GM19452 (cell line): ENCODE measurements around the gene GOLT1A.

ENCODE experiments used
- ATAC-seq: cut with Tn5 transposase; IDR thresholded peaks from one replicate; pipeline ENCODE4 v1.9.1; 2021; ENCODE audit not compliant: unreplicated experiment

The GOLT1A gene

GRCh38 chr1:204221271-204221670 lies 7.5 kb upstream of the GOLT1A start:
- ATAC-seq: no peak

DNA sequence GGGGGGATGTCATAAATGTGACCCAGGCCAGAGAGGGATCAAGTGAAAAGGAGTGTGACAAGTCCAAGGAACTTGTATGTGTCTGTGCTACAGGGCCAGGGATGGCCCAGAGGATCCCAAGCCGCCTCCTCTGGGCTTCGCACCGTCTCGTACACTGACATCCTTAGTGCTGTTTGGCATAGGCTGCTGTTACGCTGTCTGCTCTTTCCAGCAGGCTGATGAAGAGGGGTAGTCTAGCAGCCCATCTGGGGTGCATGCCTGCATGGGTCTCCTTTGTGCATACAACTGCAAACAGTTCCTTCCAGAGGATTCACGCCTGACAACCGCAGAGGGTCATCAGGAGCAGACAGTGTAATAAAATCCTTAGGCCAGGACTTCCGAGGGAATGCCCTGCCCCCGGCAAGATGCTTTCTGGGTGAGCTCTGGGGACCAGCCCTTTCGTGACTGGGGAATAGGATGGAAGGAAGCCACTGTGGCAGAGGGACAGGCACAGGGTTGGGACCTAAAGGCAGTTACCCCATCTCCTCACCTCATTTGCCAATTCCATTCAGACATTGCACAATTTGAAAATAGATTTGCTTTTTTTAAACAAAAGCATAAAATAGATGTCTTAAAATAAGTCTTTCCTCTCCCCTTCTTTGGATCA lies 6.3 kb upstream of the GOLT1A start:
- no peak for ATAC-seq

DNA sequence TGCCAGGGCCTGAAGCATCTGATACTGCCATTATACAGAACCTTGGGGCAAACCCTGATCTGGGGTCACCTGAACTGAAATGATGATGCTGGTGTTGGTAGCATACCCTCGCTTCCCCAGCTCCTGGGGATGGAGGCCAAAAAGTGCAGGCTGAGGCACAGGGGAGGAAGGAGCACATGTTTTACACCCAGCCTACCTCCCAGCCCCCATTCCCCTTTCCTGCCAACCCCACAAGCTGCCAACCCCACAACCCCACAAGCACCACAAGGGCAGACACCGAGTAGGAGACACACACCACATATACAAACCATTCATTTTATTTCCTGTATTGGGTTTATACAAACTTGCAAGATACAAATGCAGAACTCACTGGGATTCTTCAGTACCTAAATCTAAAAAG lies 4.8 kb upstream of the GOLT1A start:
- ATAC-seq: no peak

- no peak for ATAC-seq
These were observed 3.8 kb upstream of the GOLT1A start for GRCh38 chr1:204217648-204218000.

GRCh38 chr1:204216880-204217647 lies 3.3 kb upstream of the GOLT1A start:
- ATAC-seq: no peak

GRCh38 chr1:204216236-204216635 lies 2.4 kb upstream of the GOLT1A start:
- ATAC-seq: no peak

- no peak for ATAC-seq
These were observed 1.1 kb downstream of the GOLT1A start for GRCh38 chr1:204212715-204213114.

DNA sequence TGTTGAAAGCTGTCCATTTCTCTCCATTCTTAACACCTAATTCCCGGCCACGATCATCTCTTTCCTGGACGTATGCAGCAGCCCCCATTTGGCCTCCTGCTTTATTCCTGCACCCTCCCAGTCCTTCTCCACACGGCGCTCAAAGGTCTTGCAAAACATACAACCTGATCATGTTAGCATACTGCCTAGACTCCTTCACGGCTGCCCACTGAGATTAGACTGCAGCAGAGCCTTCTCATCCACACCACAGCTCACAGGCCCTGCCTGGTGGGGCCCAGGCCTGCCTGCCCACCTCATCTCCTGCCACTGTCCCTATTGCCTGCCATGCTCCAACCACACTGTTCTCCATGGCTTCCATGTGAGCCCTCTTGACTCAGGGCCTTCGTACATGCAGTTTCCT lies 2.7 kb downstream of the GOLT1A start:
- ATAC-seq: no peak

GRCh38 chr1:204207136-204207616 lies 6.6 kb downstream of the GOLT1A start:
- no peak for ATAC-seq

DNA sequence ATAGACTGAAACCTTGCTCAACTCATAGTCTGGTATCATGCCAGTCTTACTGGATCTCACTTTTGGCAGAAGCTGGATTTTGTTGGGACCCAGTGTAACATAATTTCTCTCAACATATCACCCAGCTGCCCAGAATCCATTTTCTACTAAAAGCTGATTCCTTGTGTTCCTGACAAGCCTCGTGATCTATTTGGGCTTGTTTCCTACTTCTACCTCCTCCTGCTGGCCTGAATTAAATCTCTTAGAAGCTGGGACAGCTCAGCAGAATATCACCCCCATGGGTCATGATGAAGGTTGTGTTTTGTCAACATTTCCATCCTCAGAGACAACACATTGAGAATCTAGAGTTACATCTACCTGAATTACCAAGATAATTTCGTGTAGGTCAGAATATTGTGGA lies 7.7 kb downstream of the GOLT1A start:
- no peak for ATAC-seq

DNA sequence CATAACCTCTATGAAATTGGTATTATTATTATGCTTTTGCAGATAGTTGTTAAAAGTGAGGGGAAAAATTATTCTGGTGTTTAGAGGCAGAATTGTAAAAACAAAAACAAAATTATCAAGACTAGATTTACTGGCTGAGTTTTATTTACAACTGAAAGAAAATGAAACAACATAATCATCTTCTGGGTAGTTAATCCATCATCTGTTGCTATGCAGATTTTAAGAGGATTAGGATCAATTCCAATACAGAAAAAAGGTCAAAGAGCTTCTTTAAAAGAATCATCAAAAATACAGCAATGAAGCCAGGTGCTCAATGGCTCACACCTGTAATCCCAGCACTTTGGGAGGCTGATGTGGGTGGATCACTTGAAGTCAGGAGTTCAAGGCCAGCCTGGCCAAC lies 8.3 kb downstream of the GOLT1A start:
- no peak for ATAC-seq

DNA sequence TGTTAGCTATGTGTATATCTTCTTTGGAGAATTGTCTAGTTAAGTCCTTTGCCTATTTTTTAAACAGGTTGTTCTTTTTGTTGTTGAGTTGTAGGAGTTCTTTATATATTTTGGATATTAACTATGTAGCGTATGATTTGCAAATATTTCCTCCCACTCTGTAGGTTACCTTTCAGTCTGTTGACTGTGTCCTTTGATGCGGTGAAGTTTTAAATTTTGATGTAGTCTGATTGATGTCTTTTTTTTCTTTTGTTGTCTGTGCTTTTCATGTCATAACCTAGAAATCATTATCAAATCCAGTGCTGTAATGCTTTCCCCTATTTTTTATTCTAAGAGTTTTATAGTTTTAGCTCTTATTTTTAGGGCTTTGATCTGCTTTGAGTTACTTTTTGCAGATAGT lies 8.8 kb downstream of the GOLT1A start:
- no peak for ATAC-seq

DNA sequence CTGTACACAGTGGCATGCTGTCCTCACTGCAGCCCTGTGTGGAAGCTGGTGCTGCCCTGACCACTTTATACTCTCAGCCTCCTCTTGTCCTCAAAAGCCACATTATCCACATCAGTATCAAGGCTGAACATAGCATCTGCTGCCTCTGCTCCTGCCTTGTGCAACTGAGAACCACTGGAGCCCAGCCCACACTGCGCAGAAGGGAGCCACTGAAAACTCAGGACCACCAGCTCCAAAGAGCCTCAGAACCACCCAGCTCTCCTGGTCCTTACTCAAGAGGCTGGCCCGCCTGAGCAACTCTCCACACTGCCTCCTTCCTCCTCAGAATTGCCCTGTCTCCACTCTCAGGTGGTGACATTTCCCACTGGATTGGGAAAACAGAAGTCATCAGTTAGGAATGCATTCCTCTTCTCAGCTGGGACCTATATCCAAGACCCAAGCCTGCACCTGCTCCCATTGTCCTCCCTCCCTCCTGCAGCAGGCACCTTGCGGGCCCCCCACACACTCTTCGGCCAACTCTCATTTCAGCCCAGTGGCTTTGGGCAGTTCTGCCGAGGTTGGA lies 10.5 kb downstream of the GOLT1A start:
- no peak for ATAC-seq

DNA sequence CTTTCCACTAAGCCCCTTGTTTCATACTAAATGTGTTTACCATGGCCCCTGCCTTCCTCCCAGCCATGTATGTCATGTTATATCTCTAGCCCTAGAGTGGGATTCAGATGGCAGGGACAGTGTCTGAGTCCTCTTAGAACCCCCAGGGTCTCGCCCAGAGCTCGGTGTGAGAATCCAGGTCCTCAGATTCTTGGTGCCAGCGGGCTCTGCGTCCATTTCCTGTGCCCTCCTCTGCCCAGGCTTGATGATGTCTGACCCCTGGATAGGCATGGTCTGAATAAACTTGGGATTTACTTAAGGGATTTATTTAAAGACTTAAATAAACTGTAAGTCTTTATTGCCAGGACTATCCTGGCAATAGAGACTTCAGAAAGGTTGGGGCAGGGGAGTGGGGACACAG lies 11.3 kb downstream of the GOLT1A start:
- ATAC-seq: no peak

- ATAC-seq: no peak
These were observed 12.3 kb downstream of the GOLT1A start for GRCh38 chr1:204201348-204202040.

GRCh38 chr1:204199579-204199978 lies 14.2 kb downstream of the GOLT1A start:
- ATAC-seq: no peak

- no peak for ATAC-seq
These were observed 15.1 kb downstream of the GOLT1A start for GRCh38 chr1:204198348-204199340.

DNA sequence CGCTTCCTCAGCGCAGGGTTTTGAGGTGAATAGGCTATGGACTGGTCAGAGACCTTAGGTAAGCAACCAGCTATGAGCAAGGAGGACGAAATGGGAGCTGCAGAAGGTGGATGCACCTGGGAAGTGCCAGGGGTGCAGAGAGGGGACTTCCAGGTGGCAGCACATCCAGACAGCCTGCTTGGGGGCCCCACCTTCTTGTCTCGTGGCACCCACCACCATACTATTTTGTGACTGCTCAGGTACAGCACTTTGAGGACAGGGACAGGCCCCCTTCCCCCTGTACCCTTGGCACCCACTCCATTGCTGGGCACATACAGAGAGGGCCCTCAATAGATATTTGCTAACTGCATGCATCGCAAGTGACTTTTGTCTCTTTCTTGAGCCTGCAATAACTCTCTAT lies 16.7 kb downstream of the GOLT1A start:
- no peak for ATAC-seq

DNA sequence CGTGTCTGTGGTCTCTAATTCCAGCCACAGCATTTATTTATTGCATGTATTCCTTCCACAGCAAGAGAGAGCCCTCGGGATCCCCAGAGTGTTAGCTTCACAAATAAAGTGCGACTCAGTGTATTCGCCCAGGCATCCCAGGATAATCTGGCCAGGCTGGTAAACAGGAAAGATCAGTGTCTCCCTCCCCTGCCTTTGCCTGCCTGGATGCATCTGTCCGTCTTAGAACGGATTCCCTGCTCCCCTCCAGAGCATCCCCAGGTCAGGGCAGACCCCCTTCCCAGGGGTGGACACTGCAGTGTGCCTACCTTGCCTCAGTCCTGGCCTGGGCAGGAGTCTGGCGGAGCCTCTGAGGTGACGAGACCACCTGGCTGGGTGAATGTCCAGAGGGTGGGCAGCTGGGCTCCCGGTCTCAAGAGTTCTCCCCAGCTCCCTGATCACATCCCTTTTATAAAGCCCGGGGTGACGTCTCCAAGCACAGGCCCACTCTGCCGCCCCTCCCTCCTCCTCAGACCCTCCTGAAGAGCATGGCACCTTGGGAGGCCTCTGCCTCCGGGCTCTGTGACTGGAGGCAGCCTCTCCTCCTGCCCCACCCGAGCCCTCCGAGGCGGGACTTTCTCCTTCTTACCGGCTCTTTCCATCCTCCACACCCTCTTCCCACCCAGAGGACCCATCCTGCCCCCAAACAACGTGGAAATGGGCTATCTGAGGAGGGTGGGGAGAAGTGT lies 17.6 kb downstream of the GOLT1A start, which contains the start of gene KISS1:
KISS1 (minus strand) TSS at position 424 of the 728 bp plus-strand sequence. CDS start 3,615 bp downstream, outside the sequence.
- ATAC-seq: no peak

- no peak for ATAC-seq
These were observed 19.0 kb downstream of the GOLT1A start for GRCh38 chr1:204194771-204195170.
